ENCODE results near the gene CISD3.

- peak in 2 of 4 experiments; percentile 6 to 8 for TF ChIP-seq CTCF (IDR thresholded peaks at IDR 0.05)
- TF ChIP-seq POLR2A (IDR thresholded peaks at IDR 0.05) = peak in 1 of 2 donors; percentile 19
These were observed 36.3 kb upstream of the CISD3 start for GRCh38 chr17:38693700-38694329.
